K562 (cell line): ENCODE results near the gene CDKN2B. TPM values are rescaled to one million over a fixed set of nuclear protein-coding genes. Genes with fewer than 3 reads are reported as not detected.

Experiments used
- ATAC-seq: fragments of 200-7000 bp; cut with Tn5 transposase; 3 replicates; pipeline ENCODE4 v1.9.1; 2020; ENCODE audit warnings: moderate library complexity
- BruUV-seq: library from RNA; stranded (reverse); fragments of 400-500 nt; replicated peaks from 2 replicates; lab custom pipeline; 2021; lab: Mats Ljungman, UMichigan
- CTCF ChIA-PET: fragments of 300-600 bp; formaldehyde crosslinking; extraction: SDS; loops from one replicate; lab custom pipeline; 2021; ENCODE audit warnings: low intra/inter-chr PET ratio; lab: Yijun Ruan, JAX
- POLR2A ChIA-PET: fragments of 300-600, 350-650 bp; sonication (Branson Sonifier 250); formaldehyde crosslinking; extraction: SDS; loops from one replicate; lab custom pipeline; 2021; ENCODE audit warnings: antibody characterized with exemption, inconsistent platforms; lab: Yijun Ruan, JAX
- DNase-seq, 4 experiments: peaks; one replicate each; pipeline versions ENCODE4 v3.0.0 to v3.0.0-alpha.2; 2011 to 2018; ENCODE audit warnings: low spot score in 3 of 4, mixed read lengths in 3 of 4; ENCODE audit errors: extremely low read depth in 1 of 4
- FAIRE-seq: peaks from 2 replicates; lab custom pipeline; 2011; peaks lifted over from hg19 to GRCh38; lab: Jason Lieb, UNC
- H2AFZ ChIP-seq: 2 replicates; pipeline ENCODE4 v1.6.0; 2011; ENCODE audit warnings: low read depth, low read length, control low read depth, inconsistent platforms
- H3K27ac ChIP-seq: fragments of 200-600 bp; 3 replicates; pipeline ENCODE4 v1.8.0; 2011; ENCODE audit warnings: low read depth, mild to moderate bottlenecking, control low read depth, inconsistent platforms, low read length, moderate library complexity, mixed read lengths; ENCODE audit errors: extremely low read depth
- H3K27me3 ChIP-seq, 2 experiments: fragments of 300-600 bp in 1 of 2; 2 replicates in 1 of 2; 3 replicates in 1 of 2; pipeline versions ENCODE4 v1.6.0 to v1.8.0; 2011; ENCODE audit warnings: inconsistent platforms in 2 of 2, low read length in 2 of 2, mild to moderate bottlenecking in 1 of 2, mixed read lengths in 1 of 2, moderate library complexity in 1 of 2; ENCODE audit not compliant: control insufficient read depth in 2 of 2, insufficient read depth in 2 of 2
- H3K36me3 ChIP-seq: fragments of 300-600 bp; 3 replicates; pipeline ENCODE4 v1.8.0; 2011; ENCODE audit warnings: mild to moderate bottlenecking, low read length, inconsistent platforms; ENCODE audit not compliant: control insufficient read depth, insufficient read depth
- H3K4me1 ChIP-seq, 2 experiments: fragments of 200-600 bp in 1 of 2; replicated peaks in 1 of 2; 2 replicates in 1 of 2; 3 replicates in 1 of 2; pipeline versions ENCODE4 v1.5.1 to v1.8.0; 2011; ENCODE audit warnings: inconsistent platforms in 2 of 2, low read length in 2 of 2, mild to moderate bottlenecking in 1 of 2, mixed read lengths in 1 of 2, moderate library complexity in 1 of 2; ENCODE audit not compliant: control insufficient read depth in 2 of 2, insufficient read depth in 2 of 2
- H3K4me2 ChIP-seq: 2 replicates; pipeline ENCODE4 v1.6.1; 2011; ENCODE audit warnings: low read length, control low read depth, inconsistent platforms, mixed read lengths; ENCODE audit not compliant: insufficient read depth
- H3K4me3 ChIP-seq: fragments of 200-600 bp; sonication (generic), shearing (Covaris generic); 2 replicates; pipeline ENCODE4 v1.5.1; 2016; ENCODE audit warnings: control low read depth, inconsistent platforms
- H3K79me2 ChIP-seq: fragments of 200-600 bp; 3 replicates; pipeline ENCODE4 v1.8.0; 2011; ENCODE audit warnings: low read length, inconsistent platforms; ENCODE audit not compliant: control insufficient read depth, insufficient read depth
- H3K9ac ChIP-seq, 2 experiments: 2 replicates each; pipeline versions ENCODE4 v1.6.0 to v1.6.1; 2011; ENCODE audit warnings: low read depth in 2 of 2, low read length in 2 of 2, control low read depth in 1 of 2, inconsistent platforms in 1 of 2, mild to moderate bottlenecking in 1 of 2, mixed read lengths in 1 of 2; ENCODE audit not compliant: insufficient read depth in 1 of 2
- H3K9me1 ChIP-seq: one replicate; pipeline ENCODE4 v1.6.0; 2011; ENCODE audit warnings: inconsistent platforms, mild to moderate bottlenecking, low read length, moderate library complexity; ENCODE audit not compliant: control insufficient read depth, insufficient read depth
- H3K9me3 ChIP-seq: replicated peaks from 2 replicates; pipeline ENCODE4 v1.5.1; 2011; ENCODE audit warnings: low read depth, low read length, inconsistent platforms; ENCODE audit not compliant: control insufficient read depth, insufficient read depth
- H4K20me1 ChIP-seq: replicated peaks from 2 replicates; pipeline ENCODE4 v1.6.1; 2011; ENCODE audit warnings: low read length, inconsistent platforms, mixed read lengths; ENCODE audit not compliant: control insufficient read depth, insufficient read depth
- BRD4 ChIP-seq: fragments of 200-600 bp; sonication (generic); IDR thresholded peaks from 2 replicates; pipeline ENCODE4 v1.6.1; 2017; ENCODE audit warnings: inconsistent platforms
- FOXA1 ChIP-seq: fragments of 450-650 bp; IDR thresholded peaks from 2 replicates; pipeline ENCODE4 v1.6.1; 2016; ENCODE audit warnings: mild to moderate bottlenecking, borderline replicate concordance
- HNRNPH1 ChIP-seq: fragments of 200-400 bp; formaldehyde crosslinking; optimal IDR thresholded peaks from 2 replicates; pipeline ENCODE3; 2017; ENCODE audit warnings: low read depth, mild to moderate bottlenecking, low read length, moderate library complexity
- NR2C2 ChIP-seq, 2 experiments: fragments of 200-800 bp in 1 of 2; sonication (Bioruptor generic) in 1 of 2; sonication (generic) in 1 of 2; formaldehyde crosslinking in 1 of 2; IDR thresholded peaks; 2 replicates each; pipeline versions ENCODE4 v1.6.1 to v1.8.0; 2016 to 2022; ENCODE audit warnings: mild to moderate bottlenecking in 1 of 2, missing compliant biosample characterization in 1 of 2, missing genetic modification characterization in 1 of 2, missing genetic modification reagents in 1 of 2
- OTX1 ChIP-seq: fragments of 450-650 bp; formaldehyde crosslinking; IDR thresholded peaks from 2 replicates; pipeline ENCODE4 v1.4.0; 2022; ENCODE audit warnings: mild to moderate bottlenecking
- POLR2G ChIP-seq: fragments of 200-400 bp; formaldehyde crosslinking; IDR thresholded peaks from 2 replicates; pipeline ENCODE4 v1.6.1; 2017; ENCODE audit warnings: low read depth, mild to moderate bottlenecking, antibody characterized with exemption, low read length, moderate library complexity
- ZBED1 ChIP-seq: IDR thresholded peaks from 2 replicates; pipeline ENCODE4 v1.6.1; 2014
- ZNF263 ChIP-seq: sonication (generic); formaldehyde crosslinking; IDR thresholded peaks from 2 replicates; pipeline ENCODE4 v1.8.0; 2022; ENCODE audit warnings: mild to moderate bottlenecking, missing genetic modification reagents, borderline replicate concordance
- WGBS: fragments of 100-300 bp; shearing (Covaris generic); methylation state at CpG from one replicate; pipeline ENCODE4 v1.1.6; 2016; ENCODE audit warnings: low coverage, mixed read lengths; ENCODE audit not compliant: insufficient coverage; ENCODE audit errors: missing lambda C conversion rate; 5-methylcytosine and 5-hydroxymethylcytosine counted together
- in situ Hi-C: fragments of 300-500 bp; cut with MboI; formaldehyde crosslinking; loops from 4 replicates; pipeline ENCODE4 v1.15.0; 2018; ENCODE audit warnings: inconsistent platforms, mixed read lengths
- intact Hi-C: fragments of 100-400 bp; cut with micrococcal nuclease; formaldehyde crosslinking; loops from 2 replicates; pipeline ENCODE4 v1.14.2; 2022
- polyA plus RNA-seq, 8 experiments: library from polyadenylated mRNA; depleted of rRNA in 4 of 8; stranded (reverse) in 5 of 8; unstranded in 3 of 8; fragments of >200 nt; fragmentation: Nextera tagmentation in 2 of 8; fragmentation: Illumina TruSeq in 1 of 8; extraction: Ambion mirVana in 2 of 8; extraction: Trizol in 1 of 8; gene quantifications; 2 replicates each; pipeline versions ENCODE4 v1.2.1 to v1.2.3, GENCODE V29; 2011 to 2014; ENCODE audit warnings: inconsistent platforms in 1 of 8, missing spikeins in 1 of 8
- total RNA-seq, 7 experiments: library from RNA; depleted of rRNA in 6 of 7; stranded (reverse); fragments of >200 nt in 6 of 7; fragmentation: Illumina TruSeq in 2 of 7; extraction: Trizol in 2 of 7; gene quantifications; 2 replicates each; pipeline versions ENCODE4 v1.2.1 to v1.2.3, GENCODE V29; 2011 to 2021; ENCODE audit warnings: low replicate concordance in 1 of 7

CDKN2B gene
- total and polyA plus RNA-seq, 9 of the 15 experiments (the other 6 are each of a cell fraction or from before 2014, with no cell fraction given) = not detected

GRCh38 chr9:21996438-21996837 lies 12.7 kb downstream of the CDKN2B start:
- in situ Hi-C loops = no loop called here
- Histone ChIP-seq H3K36me3 (no peaks in the 10 kb centered on the region), H3K9ac (no peak overlapping the region), H2AFZ (no peak overlapping the region), H3K4me1 (no peaks in the 10 kb centered on the region), H3K27me3 (no peaks in the 10 kb centered on the region), H3K4me2 (no peak overlapping the region), H3K4me3 (no peak overlapping the region), H3K27ac (no peak overlapping the region), H4K20me1 (no peaks in the 10 kb centered on the region), H3K9me3 (no peaks in the 10 kb centered on the region), H3K9me1 (no peaks in the 10 kb centered on the region), H3K79me2 (no peaks in the 10 kb centered on the region)
- TF ChIP-seq BRD4 (no peak), OTX1 (no peak), HNRNPH1 (no peak), NR2C2 (CRISPR knock-in tag; IDR thresholded peaks at IDR 0.05) (no peak), NR2C2 (tag; IDR thresholded peaks at IDR 0.05) (no peak), ZNF263 (CRISPR knock-in tag) (no peak), ZBED1 (no peak), POLR2G (no peak), FOXA1 (no peak)
- DNase-seq (no peak), ATAC-seq (no peak), FAIRE-seq (no peak)
- ChIA-PET POLR2A (no interaction called here), CTCF (no interaction called here)
- WGBS = no CpG with 5 or more reads among the region's 9 CpGs
- intact Hi-C loops = no loop called here
- BruUV-seq = no TSS peak
